HG02852 (cell line): ENCODE measurements around the gene WDR31.
"Not testable (repeated sequence)": the region's sequence is repeated elsewhere in the genome, so short reads cannot be mapped to it uniquely, and the experiment has no call there.

ENCODE experiments used
- ATAC-seq: cut with Tn5 transposase; IDR thresholded peaks from one replicate; pipeline ENCODE4 v1.9.1; 2021; ENCODE audit warnings: mild to moderate bottlenecking, moderate library complexity; ENCODE audit not compliant: unreplicated experiment

The WDR31 gene

GRCh38 chr9:113340011-113340699 lies at the start of gene WDR31:
Gene WDR31 (minus strand): TSS chr9:113340275. CDS start chr9:113332022, 8,253 bp downstream.
- peak; percentile 98 for ATAC-seq

- no peak for ATAC-seq
Observed at GRCh38 chr9:113389451-113389850, 49.4 kb upstream of the WDR31 start.

GRCh38 chr9:113388833-113389232 lies 48.8 kb upstream of the WDR31 start:
- ATAC-seq = no peak

GRCh38 chr9:113387560-113388230 lies 47.6 kb upstream of the WDR31 start:
- no peak for ATAC-seq

GRCh38 chr9:113386571-113387393 lies 46.7 kb upstream of the WDR31 start:
- no peak for ATAC-seq

GRCh38 chr9:113381909-113382411 lies 41.9 kb upstream of the WDR31 start:
- no peak for ATAC-seq

- ATAC-seq = not testable (repeated sequence)
Observed at GRCh38 chr9:113381441-113381840, 41.4 kb upstream of the WDR31 start.

- no peak for ATAC-seq
Observed at GRCh38 chr9:113380869-113381378, 40.8 kb upstream of the WDR31 start.

- ATAC-seq = not testable (repeated sequence)
Observed at GRCh38 chr9:113379829-113380210, 39.7 kb upstream of the WDR31 start.

- ATAC-seq = not testable (repeated sequence)
Observed at GRCh38 chr9:113379094-113379828, 39.2 kb upstream of the WDR31 start.

GRCh38 chr9:113376634-113377567 lies 36.8 kb upstream of the WDR31 start, which contains the start of gene HDHD3:
Gene HDHD3 (minus strand): TSS chr9:113376986. CDS start chr9:113374354, 2,632 bp downstream.
- ATAC-seq = peak; percentile 86

- ATAC-seq = no peak
Observed at GRCh38 chr9:113375057-113376023, 35.3 kb upstream of the WDR31 start.

- ATAC-seq = no peak
Observed at GRCh38 chr9:113373676-113374392, 33.8 kb upstream of the WDR31 start.

- ATAC-seq = no peak
Observed at GRCh38 chr9:113373256-113373655, 33.2 kb upstream of the WDR31 start.

- no peak for ATAC-seq
Observed at GRCh38 chr9:113372059-113372458, 32.0 kb upstream of the WDR31 start.

GRCh38 chr9:113370806-113371325 lies 30.8 kb upstream of the WDR31 start:
- no peak for ATAC-seq

GRCh38 chr9:113369855-113370140 lies 29.7 kb upstream of the WDR31 start:
- no peak for ATAC-seq
